Vagina (tissue), 2 donors: ENCODE measurements around the gene CLPTM1.
"Not testable (repeated sequence)": the region's sequence is repeated elsewhere in the genome, so short reads cannot be mapped to it uniquely, and the experiment has no call there.

ENCODE experiments used
- CTCF ChIP-seq, 3 experiments: fragments of 450-650 bp in 2 of 3; fragments of 200-600 bp in 1 of 3; sonication (generic) in 1 of 3; IDR thresholded peaks; one replicate each; pipeline ENCODE4 v1.5.1; 2017 to 2019; ENCODE audit warnings: antibody characterized with exemption in 3 of 3, mild to moderate bottlenecking in 2 of 3, moderate library complexity in 2 of 3
- POLR2A ChIP-seq, 2 donors: fragments of 450-650 bp; IDR thresholded peaks; one replicate each; pipeline ENCODE4 v1.6.1; 2017; ENCODE audit warnings: antibody characterized with exemption in 2 of 2, mild to moderate bottlenecking in 2 of 2, moderate library complexity in 2 of 2

- not testable (repeated sequence) for TF ChIP-seq POLR2A, CTCF (IDR thresholded peaks at IDR 0.05)
Observed at GRCh38 chr19:44913512-44914432, 41.4 kb upstream of the CLPTM1 start.
